ENCODE measurements around the gene CAB39L. TPM values are rescaled to one million over a fixed set of nuclear protein-coding genes. Genes with fewer than 3 reads are reported as not detected.

The CAB39L gene
- total RNA-seq, 1 donor from 2014 or later, result 11.4 TPM

- DNase-seq (ENCODE audit: extremely low spot score, unreplicated experiment), result no peak
- Mint-ChIP-seq H3K9me3 (no peaks in the 10 kb centered on the region), H3K27ac (no peak overlapping the region), H3K4me3 (no peak overlapping the region), H3K4me1 (ENCODE audit: unreplicated experiment) (peaks cover 4% of the 10 kb centered on the region), H3K27me3 (no peaks in the 10 kb centered on the region), H3K36me3 (peaks cover 4% of the 10 kb centered on the region)
- TF ChIP-seq CTCF (conservative IDR thresholded peaks at IDR 0.05), result no peak
These were observed 128.8 kb downstream of the CAB39L start for GRCh38 chr13:49315036-49315565.

- peaks cover 4% of the 10 kb centered on the region for H3K36me3 Mint-ChIP-seq
- H3K9me3 Mint-ChIP-seq, result no peaks in the 10 kb centered on the region
- no peaks in the 10 kb centered on the region for H3K27me3 Mint-ChIP-seq
- peak overlapping the region; percentile 70 for H3K27ac Mint-ChIP-seq
- no peak for TF ChIP-seq CTCF (conservative IDR thresholded peaks at IDR 0.05)
- H3K4me3 Mint-ChIP-seq, result no peak overlapping the region
- peaks cover 4% of the 10 kb centered on the region for H3K4me1 Mint-ChIP-seq (ENCODE audit: unreplicated experiment)
- no peak for DNase-seq (ENCODE audit: extremely low spot score, unreplicated experiment)
These were observed 129.5 kb downstream of the CAB39L start for GRCh38 chr13:49314344-49314882.

GRCh38 chr13:49311816-49312215, 132.0 kb downstream of the CAB39L start:
- Mint-ChIP-seq H3K27me3 (no peaks in the 10 kb centered on the region), H3K4me1 (ENCODE audit: unreplicated experiment) (peaks cover 17% of the 10 kb centered on the region), H3K9me3 (no peaks in the 10 kb centered on the region), H3K36me3 (peaks cover 4% of the 10 kb centered on the region), H3K4me3 (no peak overlapping the region), H3K27ac (no peak overlapping the region)
- no peak for DNase-seq (ENCODE audit: extremely low spot score, unreplicated experiment)
- no peak for TF ChIP-seq CTCF (conservative IDR thresholded peaks at IDR 0.05)

- Mint-ChIP-seq H3K27me3 (no peaks in the 10 kb centered on the region), H3K4me1 (ENCODE audit: unreplicated experiment) (peaks cover 23% of the 10 kb centered on the region), H3K36me3 (no peaks in the 10 kb centered on the region), H3K9me3 (no peaks in the 10 kb centered on the region), H3K27ac (no peak overlapping the region), H3K4me3 (no peak overlapping the region)
- no peak for TF ChIP-seq CTCF (conservative IDR thresholded peaks at IDR 0.05)
- DNase-seq (ENCODE audit: extremely low spot score, unreplicated experiment), result no peak
These were observed 133.6 kb downstream of the CAB39L start for GRCh38 chr13:49310251-49310650.

GRCh38 chr13:49308921-49309408, 134.9 kb downstream of the CAB39L start:
- Mint-ChIP-seq H3K36me3 (no peaks in the 10 kb centered on the region), H3K4me1 (ENCODE audit: unreplicated experiment) (peaks cover 29% of the 10 kb centered on the region), H3K4me3 (no peak overlapping the region), H3K27ac (no peak overlapping the region), H3K9me3 (no peaks in the 10 kb centered on the region), H3K27me3 (no peaks in the 10 kb centered on the region)
- no peak for DNase-seq (ENCODE audit: extremely low spot score, unreplicated experiment)
- no peak for TF ChIP-seq CTCF (conservative IDR thresholded peaks at IDR 0.05)
